IPS DF 6.9 (cell line): ENCODE measurements around the gene PSD2.

Experiments
- DNase-seq: peaks from one replicate; pipeline ENCODE4 v3.0.0-alpha.2; 2013; ENCODE audit warnings: low read depth, low spot score
- H3K27ac ChIP-seq: one replicate; pipeline ENCODE4 v1.5.1; 2013; ENCODE audit warnings: low read length, control low read depth
- H3K27me3 ChIP-seq: 2 replicates; pipeline ENCODE4 v1.6.1; 2013; ENCODE audit warnings: mild to moderate bottlenecking, low read length; ENCODE audit not compliant: control insufficient read depth, insufficient read depth
- H3K36me3 ChIP-seq: 2 replicates; pipeline ENCODE4 v1.6.1; 2013; ENCODE audit warnings: low read length; ENCODE audit not compliant: control insufficient read depth, insufficient read depth
- H3K4me1 ChIP-seq: 2 replicates; pipeline ENCODE4 v1.6.1; 2013; ENCODE audit warnings: low read length; ENCODE audit not compliant: control insufficient read depth, insufficient read depth
- H3K4me3 ChIP-seq: 2 replicates; pipeline ENCODE4 v1.5.1; 2013; ENCODE audit warnings: mild to moderate bottlenecking, low read length
- H3K9me3 ChIP-seq: 2 replicates; pipeline ENCODE4 v1.6.1; 2013; ENCODE audit warnings: low read length, inconsistent platforms; ENCODE audit not compliant: control insufficient read depth, insufficient read depth
- WGBS: extraction: QIAGEN DNeasy Blood & Tissue Kit; methylation state at CpG from one replicate; pipeline ENCODE4 v1.1.7; 2013; ENCODE audit warnings: mixed read lengths, missing lambda C conversion rate; ENCODE audit not compliant: insufficient read length, insufficient coverage; 5-methylcytosine and 5-hydroxymethylcytosine counted together

The PSD2 gene

DNA sequence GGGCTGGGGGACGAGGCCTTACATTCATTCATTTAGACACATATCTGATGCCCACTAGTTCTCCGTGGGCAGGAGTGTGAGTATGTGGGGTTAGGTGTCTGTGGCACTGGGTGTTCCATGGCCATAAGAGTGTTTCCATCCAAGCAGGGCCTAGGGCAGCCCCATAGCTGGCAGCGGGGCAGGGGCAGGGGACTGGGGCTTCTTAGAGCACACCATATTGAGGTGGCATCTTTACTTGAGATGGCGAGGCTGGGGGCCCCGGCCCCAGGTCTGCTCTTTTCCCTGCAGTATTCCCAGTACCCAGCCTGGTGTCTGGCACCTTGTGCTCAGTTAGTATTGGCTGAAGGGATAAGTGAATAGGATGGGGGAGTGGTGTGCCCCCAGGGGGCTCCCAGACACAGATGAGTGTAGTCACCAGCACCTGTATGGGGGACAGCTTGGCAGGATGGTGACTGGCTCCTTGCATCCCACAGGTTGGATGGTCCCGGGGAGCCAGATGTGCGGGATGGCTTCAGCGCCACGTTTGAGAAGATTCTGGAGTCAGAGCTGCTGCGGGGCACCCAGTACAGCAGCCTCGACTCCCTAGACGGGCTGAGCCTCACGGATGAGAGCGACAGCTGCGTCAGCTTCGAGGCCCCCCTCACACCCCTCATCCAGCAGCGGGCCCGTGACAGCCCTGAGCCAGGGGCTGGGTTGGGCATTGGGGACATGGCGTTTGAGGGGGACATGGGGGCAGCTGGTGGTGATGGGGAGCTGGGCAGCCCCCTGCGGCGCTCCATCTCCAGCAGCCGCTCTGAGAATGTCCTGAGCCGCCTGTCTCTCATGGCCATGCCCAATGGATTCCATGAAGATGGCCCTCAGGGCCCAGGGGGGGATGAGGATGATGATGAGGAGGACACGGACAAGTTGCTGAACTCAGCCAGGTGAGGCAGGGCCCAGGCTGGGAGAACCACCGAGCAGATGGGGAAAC is 17.5 kb downstream of the PSD2 start:
- no peak overlapping the region for H3K4me3 ChIP-seq
- H3K36me3 ChIP-seq = no peaks in the 10 kb centered on the region
- WGBS = no CpG with 5 or more reads among the region's 25 CpGs
- H3K9me3 ChIP-seq = no peaks in the 10 kb centered on the region
- DNase-seq = no peak
- H3K27ac ChIP-seq = no peak overlapping the region
- no peaks in the 10 kb centered on the region for H3K4me1 ChIP-seq
- no peaks in the 10 kb centered on the region for H3K27me3 ChIP-seq

DNA sequence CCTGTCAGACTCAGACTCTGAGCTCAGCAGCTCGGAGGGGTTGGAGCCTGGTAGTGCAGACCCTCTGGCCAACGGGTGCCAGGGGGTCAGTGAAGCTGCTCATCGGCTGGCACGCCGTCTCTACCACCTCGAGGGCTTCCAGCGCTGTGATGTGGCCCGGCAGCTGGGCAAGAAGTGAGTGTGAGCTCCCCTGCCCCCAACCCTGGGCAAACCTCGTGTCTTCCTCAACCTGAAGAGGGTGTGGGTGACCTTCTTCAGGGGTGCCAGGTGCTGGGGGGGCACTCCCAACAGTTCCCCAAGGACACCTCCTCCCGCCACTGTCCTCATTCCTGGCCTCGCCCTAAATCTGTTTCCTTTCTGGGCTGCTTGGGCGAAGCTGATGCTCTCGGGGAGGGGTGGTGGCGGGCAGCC is 18.6 kb downstream of the PSD2 start:
- WGBS = no CpG with 5 or more reads among the region's 14 CpGs

DNA sequence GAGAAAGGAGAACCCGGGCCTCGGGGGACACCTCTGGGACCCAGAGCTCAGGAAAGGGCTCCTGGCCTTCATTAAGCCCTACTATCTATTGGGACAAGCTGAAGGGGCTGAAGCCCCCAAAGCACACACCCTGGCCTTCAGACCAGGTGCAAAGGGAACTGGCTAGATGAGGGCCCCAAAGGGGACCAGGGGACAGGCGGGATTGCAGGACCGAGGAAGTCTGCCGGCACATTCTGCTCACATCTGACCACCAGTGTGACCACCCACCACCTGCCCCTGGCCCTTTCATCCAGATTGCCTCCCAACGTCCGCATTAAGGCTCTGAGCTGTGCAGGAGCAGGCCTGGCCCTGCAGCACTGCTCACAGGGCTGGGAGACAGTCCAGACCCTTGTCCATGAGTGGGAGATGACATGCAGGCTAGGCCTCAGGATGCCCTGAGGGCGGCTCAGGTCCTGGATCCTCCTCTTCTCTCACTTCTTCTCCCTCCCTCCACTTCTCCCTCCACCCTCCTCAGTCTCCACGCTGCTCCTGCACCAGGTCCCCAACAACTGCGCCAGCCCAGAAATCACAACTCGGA is 19.2 kb downstream of the PSD2 start:
- H3K4me3 ChIP-seq = no peak overlapping the region
- H3K27ac ChIP-seq = no peak overlapping the region
- H3K27me3 ChIP-seq = no peaks in the 10 kb centered on the region
- no peaks in the 10 kb centered on the region for H3K9me3 ChIP-seq
- WGBS = no CpG with 5 or more reads among the region's 11 CpGs
- no peak for DNase-seq
- no peaks in the 10 kb centered on the region for H3K4me1 ChIP-seq
- H3K36me3 ChIP-seq = no peaks in the 10 kb centered on the region

More for the DNA sequence above, 18.6 kb downstream of the PSD2 start:
- Histone ChIP-seq H3K4me3 (no peak overlapping the region), H3K27ac (no peak overlapping the region), H3K27me3 (no peaks in the 10 kb centered on the region), H3K36me3 (no peaks in the 10 kb centered on the region), H3K9me3 (no peaks in the 10 kb centered on the region), H3K4me1 (no peaks in the 10 kb centered on the region)
- DNase-seq = no peak

DNA sequence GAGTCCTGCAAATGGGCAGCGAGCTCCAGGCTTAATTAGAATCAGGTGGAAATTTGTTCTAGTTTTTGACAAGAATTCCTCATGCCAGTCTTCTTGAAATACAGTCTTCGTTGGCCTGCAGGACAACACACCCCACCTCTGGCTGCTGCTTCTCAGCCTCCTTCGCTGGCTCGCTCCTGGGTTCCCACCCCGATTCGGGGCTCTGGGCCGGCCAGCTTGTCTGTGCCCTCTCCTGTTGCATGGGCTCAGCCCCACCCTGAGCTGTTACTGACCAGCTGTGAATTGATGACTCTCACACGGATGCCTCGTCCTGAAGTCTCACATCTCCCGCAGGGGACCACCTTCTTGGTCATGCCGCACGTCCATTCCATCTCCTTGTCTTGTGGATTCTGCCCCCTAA is 21.0 kb downstream of the PSD2 start:
- Histone ChIP-seq H3K9me3 (no peaks in the 10 kb centered on the region), H3K27me3 (no peaks in the 10 kb centered on the region), H3K27ac (no peak overlapping the region), H3K36me3 (no peaks in the 10 kb centered on the region), H3K4me1 (no peaks in the 10 kb centered on the region), H3K4me3 (no peak overlapping the region)
- DNase-seq = no peak
- no CpG with 5 or more reads among the region's 12 CpGs for WGBS

DNA sequence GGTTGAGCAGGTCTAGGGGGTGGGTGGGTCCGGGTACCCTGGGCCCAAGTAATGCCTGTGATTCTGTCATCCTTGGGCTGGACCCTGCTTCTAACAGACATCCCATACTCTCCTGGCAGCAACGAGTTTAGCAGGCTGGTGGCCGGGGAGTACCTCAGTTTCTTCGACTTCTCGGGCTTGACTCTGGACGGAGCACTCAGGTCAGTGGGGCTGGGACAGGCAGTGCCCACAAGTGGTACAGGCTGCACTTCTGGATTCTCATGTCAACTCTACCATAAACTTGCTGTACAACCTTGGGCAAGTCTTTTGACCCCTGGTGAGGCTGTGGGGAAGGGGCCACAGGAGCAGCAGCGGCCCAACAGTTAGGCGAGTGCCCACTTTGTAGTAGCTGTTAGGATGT is 21.8 kb downstream of the PSD2 start:
- Histone ChIP-seq H3K9me3 (no peaks in the 10 kb centered on the region), H3K4me1 (no peaks in the 10 kb centered on the region; the same call in 1 of the 2 replicates), H3K4me3 (no peak overlapping the region), H3K27me3 (no peaks in the 10 kb centered on the region), H3K36me3 (no peaks in the 10 kb centered on the region), H3K27ac (no peak overlapping the region)
- WGBS = no CpG with 5 or more reads among the region's 8 CpGs
- DNase-seq = no peak

DNA sequence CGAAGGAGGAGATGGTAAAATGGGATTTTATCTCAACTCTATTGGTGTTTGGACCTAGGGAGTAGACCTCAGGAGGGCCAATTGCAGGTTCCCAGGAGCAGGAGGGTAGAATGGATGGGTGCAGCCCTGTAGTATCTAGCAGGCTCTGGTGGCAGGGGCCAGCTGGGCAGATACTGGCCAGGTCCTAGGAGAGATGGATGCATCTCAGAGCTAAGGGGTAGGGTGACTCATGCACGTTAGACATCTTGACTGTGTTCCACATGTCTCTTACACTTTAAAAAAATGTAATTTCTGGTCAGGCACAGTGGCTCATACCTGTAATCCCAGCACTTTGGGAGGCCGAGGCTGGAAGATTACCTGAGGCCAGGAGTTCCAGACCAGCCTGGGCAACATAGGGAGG is 22.4 kb downstream of the PSD2 start:
- no CpG with 5 or more reads among the region's 3 CpGs for WGBS
- no peaks in the 10 kb centered on the region for H3K9me3 ChIP-seq
- peaks cover 3% of the 10 kb centered on the region for H3K4me1 ChIP-seq
- H3K4me3 ChIP-seq = no peak overlapping the region
- no peak for DNase-seq
- no peak overlapping the region for H3K27ac ChIP-seq
- H3K27me3 ChIP-seq = no peaks in the 10 kb centered on the region
- H3K36me3 ChIP-seq = no peaks in the 10 kb centered on the region

DNA sequence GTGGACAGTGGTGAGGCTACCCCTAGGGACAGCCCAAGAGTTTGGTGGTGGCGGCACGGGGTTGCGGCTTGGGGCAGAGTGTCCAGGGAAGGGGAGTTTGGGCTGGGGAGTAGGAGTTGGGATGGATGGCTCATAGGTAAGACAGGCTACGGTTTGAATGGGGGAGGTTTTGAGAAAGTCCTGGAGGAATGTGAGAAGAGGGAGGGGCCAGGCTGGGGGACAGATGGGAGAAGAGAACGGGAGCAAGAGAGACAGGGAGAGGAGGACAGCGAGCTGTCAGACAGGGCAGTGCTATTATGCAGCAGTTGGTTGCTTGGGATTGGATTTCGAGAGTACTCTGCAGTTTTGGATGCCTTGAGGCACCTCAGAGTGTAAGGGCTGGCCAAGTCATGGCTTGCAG is 24.5 kb downstream of the PSD2 start:
- Histone ChIP-seq H3K4me1 (peaks cover 3% of the 10 kb centered on the region), H3K36me3 (no peaks in the 10 kb centered on the region), H3K27me3 (no peaks in the 10 kb centered on the region), H3K4me3 (no peak overlapping the region), H3K27ac (no peak overlapping the region), H3K9me3 (no peaks in the 10 kb centered on the region)
- DNase-seq = no peak
- WGBS = no CpG with 5 or more reads among the region's 7 CpGs

DNA sequence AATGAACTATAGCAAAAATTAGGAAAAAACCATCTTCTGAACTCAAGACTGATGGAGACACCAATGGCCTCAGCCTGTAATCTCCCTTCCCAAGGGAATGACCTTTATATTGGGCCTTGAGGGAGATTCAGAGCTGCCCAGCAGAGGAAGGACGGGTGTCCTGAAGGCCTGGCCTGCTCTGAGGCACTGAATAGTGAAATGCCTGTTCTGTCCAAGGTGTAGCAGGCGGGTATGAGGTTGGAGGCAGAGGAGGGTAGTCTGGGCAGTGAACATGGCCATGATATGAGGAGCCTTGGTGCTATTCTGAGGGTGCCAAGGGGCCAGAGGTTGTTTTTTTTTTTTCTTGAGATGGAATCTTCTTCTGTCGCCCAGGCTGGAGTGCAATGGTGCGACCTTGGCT is 25.0 kb downstream of the PSD2 start:
- DNase-seq = no peak
- no peaks in the 10 kb centered on the region for H3K36me3 ChIP-seq
- no peaks in the 10 kb centered on the region for H3K9me3 ChIP-seq
- no peaks in the 10 kb centered on the region for H3K27me3 ChIP-seq
- WGBS = no CpG with 5 or more reads among the region's 4 CpGs
- H3K4me3 ChIP-seq = no peak overlapping the region
- peaks cover 3% of the 10 kb centered on the region for H3K4me1 ChIP-seq
- H3K27ac ChIP-seq = no peak overlapping the region

DNA sequence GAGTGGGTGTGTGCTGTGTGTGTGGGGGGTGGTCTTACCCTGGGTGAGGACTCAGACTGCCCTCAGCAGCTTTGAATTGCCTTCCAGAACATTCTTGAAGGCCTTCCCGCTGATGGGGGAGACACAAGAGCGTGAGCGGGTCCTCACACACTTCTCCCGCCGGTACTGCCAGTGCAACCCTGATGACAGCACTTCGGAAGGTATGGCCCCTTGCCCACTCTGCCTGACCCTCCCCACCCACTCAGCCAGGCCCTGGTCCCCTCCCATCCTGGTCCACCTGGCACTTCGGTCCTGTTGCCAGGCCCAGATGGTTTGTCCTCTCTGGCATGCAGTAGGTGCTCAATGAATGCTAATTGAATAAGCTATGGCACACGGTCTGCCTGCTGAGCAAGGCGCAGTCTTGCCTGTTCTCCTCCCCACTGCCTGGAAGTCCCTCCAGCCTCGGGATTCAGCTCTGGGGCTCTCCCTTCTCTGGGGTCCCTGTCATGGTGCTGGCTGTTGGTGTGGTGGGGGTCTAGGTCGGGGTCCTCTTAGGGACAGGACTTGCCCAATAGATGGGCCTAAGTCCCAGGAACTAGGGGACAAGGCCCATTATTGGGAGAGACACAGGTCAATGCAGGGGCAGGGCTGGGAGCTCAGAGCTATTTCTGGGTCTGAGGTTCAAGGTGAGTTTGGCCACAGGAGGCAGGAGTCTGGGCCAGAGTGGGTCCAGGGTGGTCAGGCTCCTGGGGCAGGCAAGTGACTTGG is 26.4 kb downstream of the PSD2 start:
- Histone ChIP-seq H3K9me3 (no peaks in the 10 kb centered on the region), H3K4me3 (no peak overlapping the region), H3K27ac (no peak overlapping the region), H3K4me1 (peaks cover 3% of the 10 kb centered on the region), H3K36me3 (no peaks in the 10 kb centered on the region), H3K27me3 (no peaks in the 10 kb centered on the region)
- no CpG with 5 or more reads among the region's 11 CpGs for WGBS
- DNase-seq = no peak

DNA sequence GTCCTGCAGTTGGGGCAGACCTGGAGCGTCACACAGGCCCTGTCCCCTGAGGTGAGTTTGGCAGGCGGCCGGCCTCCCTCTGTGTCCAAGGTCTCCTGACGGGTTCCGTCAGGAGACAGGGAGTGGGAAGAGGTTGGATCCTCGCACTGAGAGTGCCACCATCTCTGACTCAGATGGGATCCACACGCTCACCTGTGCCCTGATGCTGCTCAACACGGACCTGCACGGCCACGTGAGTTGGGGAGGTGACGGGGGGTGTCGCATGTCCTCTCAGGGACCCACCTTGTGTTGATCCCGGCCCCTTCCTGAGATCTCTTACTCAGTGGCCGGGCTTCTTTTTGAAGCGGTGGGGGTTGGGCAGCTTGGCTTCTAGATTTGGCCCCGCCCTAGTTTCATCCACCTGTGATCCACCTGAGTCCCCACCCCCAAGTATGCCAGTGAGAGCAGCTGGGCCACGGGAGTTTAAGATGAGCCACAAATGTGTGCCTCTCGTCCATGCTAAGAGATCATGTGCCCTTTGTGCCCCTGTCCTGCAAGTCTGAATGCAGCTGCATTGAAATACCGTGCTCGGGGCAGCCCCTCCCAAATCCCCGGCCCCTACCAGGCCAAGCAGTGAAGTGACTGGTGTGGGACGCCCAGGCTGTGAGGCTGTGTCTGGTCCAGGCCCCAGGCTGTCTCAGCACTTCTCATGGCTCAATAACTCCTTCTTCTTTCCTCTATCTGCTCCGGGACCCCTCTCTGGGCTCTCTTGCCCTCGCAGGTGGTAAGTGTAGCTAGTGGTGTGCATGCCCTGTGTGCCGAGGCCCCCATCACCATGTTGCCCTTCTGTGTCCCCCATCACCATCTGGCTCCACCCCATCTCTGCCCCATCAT is 27.2 kb downstream of the PSD2 start:
- WGBS = no CpG with 5 or more reads among the region's 25 CpGs
- peaks cover 3% of the 10 kb centered on the region for H3K4me1 ChIP-seq
- H3K9me3 ChIP-seq = no peaks in the 10 kb centered on the region
- no peaks in the 10 kb centered on the region for H3K27me3 ChIP-seq
- H3K36me3 ChIP-seq = no peaks in the 10 kb centered on the region
- H3K4me3 ChIP-seq = no peak overlapping the region
- no peak overlapping the region for H3K27ac ChIP-seq
- no peak for DNase-seq
